ENCODE measurements around the gene DNAH10.

GRCh38 chr12:123965382-123965781 is 203.3 kb downstream of the DNAH10 start:
- TF ChIP-seq NFIC (IDR thresholded peaks at IDR 0.05) = no peak
- no peak for TF ChIP-seq RAD21 (IDR thresholded peaks at IDR 0.05; ENCODE audit: low read depth)
- no peak for TF ChIP-seq TAF1 (IDR thresholded peaks at IDR 0.05; ENCODE audit: low read depth)
- no peak for TF ChIP-seq CEBPB (IDR thresholded peaks at IDR 0.05)
- no peak for TF ChIP-seq ZBTB7A (IDR thresholded peaks at IDR 0.05; ENCODE audit: low read depth)
- no peak for TF ChIP-seq REST (IDR thresholded peaks at IDR 0.05; ENCODE audit: low read depth)

All from Ishikawa (cell line).